CD4-positive, alpha-beta T cell treated with Interleukin-15 for 4 hours (primary cell): ENCODE data around the gene OR8B4.
"Not testable (repeated sequence)": the region's sequence is repeated elsewhere in the genome, so short reads cannot be mapped to it uniquely, and the experiment has no call there.

Experiments used
- DNase-seq: peaks from one replicate; pipeline ENCODE4 v3.0.0-alpha.2; 2020; ENCODE audit warnings: low spot score

The OR8B4 gene, protein sequence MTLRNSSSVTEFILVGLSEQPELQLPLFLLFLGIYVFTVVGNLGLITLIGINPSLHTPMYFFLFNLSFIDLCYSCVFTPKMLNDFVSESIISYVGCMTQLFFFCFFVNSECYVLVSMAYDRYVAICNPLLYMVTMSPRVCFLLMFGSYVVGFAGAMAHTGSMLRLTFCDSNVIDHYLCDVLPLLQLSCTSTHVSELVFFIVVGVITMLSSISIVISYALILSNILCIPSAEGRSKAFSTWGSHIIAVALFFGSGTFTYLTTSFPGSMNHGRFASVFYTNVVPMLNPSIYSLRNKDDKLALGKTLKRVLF

DNA sequence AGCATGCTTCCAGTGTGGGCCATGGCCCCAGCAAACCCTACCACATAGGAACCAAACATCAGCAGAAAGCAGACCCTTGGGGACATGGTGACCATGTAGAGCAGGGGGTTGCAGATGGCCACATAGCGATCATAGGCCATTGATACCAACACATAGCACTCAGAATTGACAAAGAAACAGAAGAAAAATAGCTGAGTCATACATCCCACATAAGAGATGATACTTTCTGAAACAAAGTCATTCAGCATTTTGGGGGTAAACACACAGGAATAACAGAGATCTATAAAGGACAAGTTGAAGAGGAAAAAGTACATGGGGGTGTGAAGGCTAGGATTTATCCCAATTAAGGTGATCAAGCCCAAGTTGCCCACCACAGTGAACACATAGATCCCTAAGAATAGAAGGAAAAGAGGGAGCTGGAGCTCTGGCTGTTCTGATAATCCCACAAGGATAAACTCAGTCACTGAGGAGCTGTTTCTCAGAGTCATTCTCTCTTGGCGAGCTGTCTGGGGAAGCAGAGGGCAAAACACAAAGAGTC is at the start of gene OR8B4:
OR8B4 (minus strand) TSS at position 488 of the 538 bp plus-strand sequence; CDS start at position 488, 0 bp downstream.
- no peak for DNase-seq

DNA sequence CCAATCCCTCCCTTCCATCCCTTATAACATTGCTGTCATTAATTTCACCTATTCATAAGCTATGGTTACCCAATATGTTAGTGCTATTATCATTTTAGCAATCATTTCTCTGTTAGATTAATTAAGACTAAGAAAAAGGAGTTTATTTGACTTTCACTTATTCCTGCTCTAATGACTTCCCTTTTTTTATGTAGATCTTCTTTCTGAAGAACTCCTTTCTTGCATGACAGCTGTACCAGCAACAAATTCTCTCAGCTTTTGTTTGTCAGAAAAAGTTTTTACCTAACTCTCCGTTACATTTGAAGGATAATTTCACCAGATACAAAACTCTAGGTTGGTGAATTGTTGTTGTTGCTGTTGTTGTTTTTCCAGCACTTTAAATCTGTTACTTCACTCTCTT is 49.4 kb upstream of the OR8B4 start:
- DNase-seq: no peak

DNA sequence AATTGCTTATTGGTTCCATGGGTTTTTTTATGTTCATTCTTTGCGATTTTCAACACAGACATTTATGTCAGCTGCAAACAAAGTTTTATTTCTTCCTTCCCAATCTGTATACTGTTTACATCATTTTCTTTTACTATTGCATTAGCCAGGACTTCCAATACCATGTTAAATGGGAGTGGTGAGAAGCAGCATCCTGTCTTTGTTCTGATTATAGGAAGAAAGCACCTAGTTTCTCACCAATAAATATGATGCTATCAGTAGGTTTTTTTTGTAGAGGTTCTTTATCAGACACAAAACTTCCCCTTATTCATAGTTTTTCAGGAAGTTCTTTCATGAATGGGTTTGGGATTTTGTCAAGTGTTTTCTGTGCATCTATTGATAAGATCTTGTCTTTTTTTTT is 48.8 kb upstream of the OR8B4 start:
- DNase-seq: no peak

DNA sequence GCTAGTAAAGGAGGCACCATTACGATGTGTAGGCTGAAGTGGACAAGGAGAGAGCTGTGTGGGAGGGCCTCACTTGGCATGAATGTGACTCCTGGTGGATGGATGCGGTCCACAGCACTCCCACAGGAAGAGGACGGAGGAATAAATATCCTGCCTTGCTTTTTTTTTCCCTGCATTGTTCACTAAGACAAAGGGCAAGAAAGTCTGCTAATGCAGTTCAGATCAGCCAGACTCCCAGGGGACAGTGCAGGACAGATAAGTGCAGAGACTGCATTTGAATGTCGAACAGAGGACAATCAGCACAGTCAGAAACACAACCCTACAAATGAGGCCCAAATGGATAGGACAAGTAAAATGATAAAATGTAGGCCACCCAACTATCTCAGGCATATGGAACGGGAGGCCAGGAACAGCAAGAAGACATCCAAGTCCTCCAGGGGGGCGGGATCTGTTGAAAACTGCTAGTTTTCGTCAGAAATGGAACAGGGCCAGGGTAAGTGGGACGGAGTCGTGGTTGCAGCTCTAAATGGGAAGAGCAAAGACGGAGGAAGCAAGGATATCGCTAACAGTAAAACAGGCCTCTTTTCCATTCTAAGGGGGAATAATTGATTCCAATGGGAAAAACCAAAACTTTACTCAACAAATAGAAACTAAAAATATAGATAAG is 46.0 kb upstream of the OR8B4 start:
- DNase-seq: no peak

DNA sequence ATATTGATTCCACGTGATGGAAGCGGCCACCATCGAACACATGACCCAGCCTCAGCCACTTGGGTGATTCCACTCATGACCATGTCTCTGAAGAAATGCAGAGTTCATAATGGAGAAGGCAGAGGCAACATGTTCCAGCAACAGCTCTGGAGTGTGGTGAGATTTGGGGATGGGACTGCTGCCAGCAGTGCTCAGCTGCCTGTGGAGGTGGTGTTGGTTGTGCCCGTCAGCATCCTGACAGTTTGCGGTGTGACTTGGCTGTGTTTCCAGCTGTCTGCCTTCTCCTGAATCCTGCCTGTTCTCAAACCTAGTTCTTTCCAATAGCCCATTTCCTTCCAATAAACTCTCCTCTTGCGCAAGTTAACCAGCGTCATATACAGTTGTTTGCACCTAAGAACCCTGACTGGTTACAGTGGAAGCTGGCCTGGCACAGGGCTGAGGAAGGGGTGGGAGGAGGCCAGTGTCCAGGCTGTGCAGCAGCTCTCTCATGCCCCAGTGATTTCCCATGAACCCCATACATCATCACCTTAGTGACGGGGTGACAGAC is 42.8 kb upstream of the OR8B4 start:
- no peak for DNase-seq

DNA sequence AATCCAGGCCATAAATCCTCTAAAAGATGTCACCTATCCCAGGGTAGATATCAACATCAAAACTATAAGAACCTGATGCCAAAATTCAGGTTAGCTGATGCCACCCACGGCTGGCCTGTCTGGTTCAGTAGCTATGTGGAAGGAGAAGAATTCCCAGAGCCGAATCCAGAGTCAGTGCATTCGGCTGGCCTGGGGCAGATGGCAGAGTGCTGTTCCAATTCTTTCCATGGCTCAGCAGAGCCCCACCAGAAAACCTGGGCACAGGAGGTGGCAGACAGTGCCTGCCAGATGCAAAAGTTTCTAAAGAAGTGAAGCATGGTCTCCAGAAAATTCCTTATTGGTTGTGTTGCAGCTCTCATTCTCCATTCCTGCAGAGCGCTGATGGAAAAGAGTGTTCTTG is 40.7 kb upstream of the OR8B4 start:
- DNase-seq: no peak

DNA sequence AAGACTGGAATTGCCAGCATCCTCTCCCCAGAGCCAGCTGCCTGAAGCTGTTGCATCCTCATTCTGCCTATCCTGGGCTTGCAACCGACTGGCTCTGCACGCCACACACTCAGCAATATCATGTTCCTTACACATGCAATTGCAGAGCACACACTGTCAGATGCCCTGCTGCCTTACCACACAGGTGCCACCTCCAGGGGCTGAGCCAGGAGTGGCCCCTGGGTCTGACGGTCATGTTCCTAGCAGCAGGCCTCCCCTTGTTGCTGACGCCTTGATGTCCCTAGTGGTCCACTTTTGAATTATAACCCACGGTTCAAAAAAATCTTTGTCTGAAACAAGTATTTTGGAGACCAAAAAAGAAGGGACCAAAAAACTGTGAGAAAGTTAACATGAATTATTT is 39.3 kb upstream of the OR8B4 start:
- no peak for DNase-seq

DNA sequence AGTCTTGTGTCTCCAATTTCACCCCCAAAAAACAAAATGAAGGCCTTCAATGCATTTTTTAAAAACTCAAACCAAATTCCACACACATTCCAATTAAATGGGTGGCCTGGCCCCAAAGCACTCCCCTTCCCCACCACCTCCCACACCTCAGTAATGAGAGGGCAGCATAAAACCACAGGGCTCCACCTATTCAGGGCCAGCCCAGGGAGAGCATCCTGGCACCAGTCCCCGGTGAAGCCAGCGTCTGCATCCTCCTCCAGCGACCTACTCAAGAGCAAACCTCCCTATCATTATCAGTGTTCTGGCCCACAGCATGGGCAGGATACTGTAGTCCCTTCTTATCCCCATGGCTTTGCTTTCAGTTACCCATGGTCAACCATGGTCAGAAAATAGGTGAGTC is 38.7 kb upstream of the OR8B4 start:
- DNase-seq: no peak

DNA sequence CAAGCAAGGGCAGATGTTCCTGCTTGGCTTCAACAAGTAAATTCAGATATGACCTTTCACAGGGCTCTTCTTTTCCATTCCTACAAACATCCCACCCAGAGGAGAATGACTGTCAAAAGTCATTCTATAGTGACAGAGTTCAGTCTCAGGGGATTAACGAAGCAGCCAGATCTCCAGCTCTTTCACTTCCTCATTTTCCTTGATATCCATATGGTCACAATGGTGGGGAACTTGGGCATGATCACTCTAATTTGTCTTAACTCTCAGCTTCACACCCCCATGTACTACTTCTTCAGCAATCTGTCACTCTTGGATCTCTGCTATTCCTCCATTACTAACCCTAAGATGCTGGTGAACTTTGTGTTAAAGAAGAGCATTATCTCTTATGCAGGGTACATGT is 35.8 kb upstream of the OR8B4 start:
- no peak for DNase-seq

DNA sequence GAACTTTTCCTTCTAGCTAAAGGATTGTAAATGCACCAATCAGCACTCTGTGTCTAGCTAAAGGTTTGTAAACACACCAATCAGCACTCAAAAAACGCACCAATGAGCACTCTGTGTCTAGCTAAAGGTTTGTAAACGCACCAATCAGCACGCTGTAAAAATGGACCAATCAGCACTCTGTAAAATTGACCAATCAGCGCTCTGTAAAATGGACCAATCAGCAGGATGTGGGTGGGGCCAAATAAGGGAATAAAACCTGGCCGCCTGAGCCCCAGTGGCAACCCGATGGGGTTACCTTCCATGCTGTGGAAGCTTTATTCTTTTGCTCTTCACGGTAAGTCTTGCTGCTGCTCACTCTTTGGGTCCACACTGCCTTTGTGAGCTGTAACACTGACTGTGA is 34.7 kb upstream of the OR8B4 start:
- not testable (repeated sequence) for DNase-seq

DNA sequence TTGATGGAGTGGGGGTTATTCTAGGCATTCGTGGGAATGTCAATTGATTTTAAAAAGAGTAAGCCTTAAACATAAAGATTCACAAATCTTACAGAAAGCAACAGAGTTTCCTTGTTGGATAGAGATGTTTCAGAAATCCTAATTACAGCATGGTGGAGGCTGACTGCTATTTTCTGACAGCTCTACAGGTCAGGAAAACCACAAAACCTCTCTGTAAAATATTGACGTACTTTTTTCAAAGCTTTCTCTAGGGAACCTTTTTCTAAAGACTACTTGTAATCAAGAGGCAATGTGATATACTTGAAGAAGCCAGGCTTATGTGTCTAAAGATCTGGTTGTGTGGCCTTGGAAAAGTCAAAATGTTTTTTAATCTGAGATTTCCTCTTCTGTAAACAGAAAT is 29.9 kb upstream of the OR8B4 start:
- no peak for DNase-seq

DNA sequence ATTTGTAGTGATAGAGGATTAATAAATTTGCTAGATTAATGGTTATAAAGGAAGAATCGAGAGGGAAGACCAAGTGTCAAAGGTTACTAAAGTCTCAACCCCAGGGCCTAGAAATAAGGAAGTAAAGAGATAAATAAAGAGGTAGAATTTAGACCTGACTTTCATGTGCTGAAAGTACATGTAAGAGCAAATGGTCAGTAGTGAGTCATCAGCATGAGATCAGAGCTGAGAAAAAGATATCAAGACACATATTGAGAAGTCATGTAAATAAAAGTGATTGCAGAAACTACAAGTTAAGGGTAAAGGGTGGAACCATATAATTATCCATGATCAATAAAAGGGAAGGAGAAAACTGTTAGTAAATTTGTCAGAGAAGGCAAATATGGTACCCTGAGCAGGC is 22.2 kb upstream of the OR8B4 start:
- DNase-seq: no peak

DNA sequence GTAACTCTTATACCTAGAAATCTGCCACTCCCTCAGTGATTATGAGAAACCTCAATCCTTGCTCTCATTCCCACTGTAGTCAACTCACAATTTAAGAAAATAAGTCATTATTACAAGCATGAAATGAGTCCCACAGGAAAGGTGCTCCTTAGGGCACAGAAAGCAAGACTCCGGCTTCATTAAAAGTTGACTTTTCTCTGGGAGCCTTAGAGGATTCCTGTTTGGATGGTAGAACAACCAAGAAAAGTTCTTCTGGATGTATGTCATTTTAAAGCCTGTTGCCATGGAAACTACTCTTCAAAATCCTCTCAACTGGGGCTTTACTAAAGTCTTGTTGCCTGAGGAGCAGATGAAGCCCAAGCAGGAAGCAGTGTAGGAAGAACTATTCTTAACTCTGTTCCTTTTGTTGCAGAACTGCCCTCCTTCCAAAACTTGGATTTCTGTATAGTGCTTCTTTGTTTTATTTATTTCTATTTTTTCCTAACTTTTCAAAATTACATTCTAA is 21.0 kb upstream of the OR8B4 start, which contains the start of gene OR8B8:
OR8B8 (minus strand) TSS at position 51 of the 505 bp plus-strand sequence. CDS start 4,611 bp downstream, outside the sequence.
- DNase-seq: no peak

DNA sequence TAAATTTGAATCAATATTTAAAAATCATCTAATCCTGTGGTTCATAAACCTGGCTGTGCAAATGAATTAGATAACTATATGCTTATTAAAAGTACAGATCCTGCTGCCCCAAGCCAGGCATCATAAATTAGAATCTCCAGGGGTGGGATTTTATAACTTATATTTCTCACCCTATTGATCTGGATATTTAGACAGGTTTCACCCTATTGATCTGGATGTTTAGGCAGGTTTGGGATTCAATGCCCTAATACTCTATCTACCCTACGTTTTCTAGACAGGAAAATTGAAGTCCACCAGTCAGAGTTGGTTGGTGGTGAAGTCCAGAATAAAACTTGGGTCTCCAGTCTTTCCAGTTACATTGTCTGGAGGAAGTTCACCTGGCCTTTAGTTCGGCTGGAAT is 18.2 kb upstream of the OR8B4 start:
- DNase-seq: no peak

DNA sequence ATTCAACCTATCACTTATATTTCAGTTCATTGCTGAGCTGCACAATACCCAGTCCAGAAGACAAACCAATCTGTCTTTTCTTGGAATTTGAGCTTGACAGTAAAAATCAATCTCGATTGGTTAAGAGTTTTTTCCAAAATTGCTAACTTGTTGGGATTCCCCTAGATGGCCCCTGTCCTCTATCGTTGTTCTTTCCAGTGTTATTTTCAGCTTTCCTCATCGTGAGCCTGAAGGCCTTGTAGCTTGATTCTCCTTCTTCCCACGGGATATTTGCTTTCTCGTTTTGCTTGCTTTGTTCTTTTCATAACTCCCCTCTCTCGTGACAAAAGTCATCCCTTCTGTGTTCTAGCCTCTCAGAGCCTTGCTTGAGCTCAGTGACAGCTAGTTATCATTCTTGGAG is 17.8 kb upstream of the OR8B4 start:
- no peak for DNase-seq

DNA sequence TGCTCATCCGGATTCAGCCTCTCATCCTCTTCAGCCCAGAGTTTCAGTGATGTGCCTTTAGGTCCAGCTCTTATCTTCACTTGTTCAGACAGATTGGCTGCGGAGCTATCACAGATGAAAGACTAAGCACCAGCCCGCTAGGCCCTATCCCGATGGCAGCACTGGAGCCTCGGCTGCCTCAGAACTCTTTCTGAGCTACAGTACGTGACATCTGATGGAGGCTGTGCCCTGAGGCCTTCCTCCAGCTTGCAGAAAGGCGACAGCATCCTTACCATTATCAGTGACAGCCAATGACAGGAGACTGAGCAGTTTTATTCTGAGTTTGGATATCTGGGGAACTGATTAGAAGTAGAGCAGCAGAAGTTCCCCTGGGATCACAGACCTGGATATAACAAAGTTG is 16.8 kb upstream of the OR8B4 start:
- no peak for DNase-seq

DNA sequence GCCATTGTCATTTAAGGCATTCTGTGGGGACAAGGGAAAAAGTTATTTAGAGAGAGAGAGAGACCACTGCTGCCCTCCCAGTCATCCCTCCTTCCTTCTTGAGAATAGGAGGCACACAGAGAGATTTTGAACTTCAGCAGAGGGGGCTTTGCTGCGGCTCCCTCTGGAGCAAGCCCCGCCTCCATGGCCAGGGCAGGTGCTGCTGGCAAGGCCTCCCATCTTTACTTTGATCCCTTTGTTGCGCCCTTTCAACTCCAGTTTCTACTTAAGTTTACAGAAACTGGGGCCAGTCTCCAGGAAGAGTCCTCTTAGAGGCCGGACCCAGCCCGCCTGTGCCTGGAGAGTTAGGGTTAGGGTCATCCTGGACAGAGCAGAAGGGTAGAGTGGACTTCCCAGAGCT is 16.4 kb upstream of the OR8B4 start:
- DNase-seq: no peak

DNA sequence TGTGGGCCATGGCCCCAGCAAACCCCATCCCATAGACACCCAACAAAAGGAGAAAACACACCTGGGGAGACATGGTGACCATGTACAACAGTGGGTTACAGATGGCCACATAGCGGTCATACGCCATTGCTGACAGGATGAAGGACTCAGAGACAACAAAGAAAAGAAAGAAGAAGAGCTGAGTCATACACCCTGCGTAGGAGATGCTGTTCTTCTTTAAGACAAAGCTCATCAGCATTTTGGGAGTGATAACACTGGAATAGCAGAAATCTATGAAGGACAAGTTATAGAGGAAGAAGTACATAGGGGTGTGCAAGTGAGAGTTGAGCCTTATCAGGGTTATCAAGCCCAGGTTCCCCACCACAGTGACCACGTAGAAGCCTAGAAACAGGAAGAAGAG is 15.9 kb upstream of the OR8B4 start:
- DNase-seq: no peak

DNA sequence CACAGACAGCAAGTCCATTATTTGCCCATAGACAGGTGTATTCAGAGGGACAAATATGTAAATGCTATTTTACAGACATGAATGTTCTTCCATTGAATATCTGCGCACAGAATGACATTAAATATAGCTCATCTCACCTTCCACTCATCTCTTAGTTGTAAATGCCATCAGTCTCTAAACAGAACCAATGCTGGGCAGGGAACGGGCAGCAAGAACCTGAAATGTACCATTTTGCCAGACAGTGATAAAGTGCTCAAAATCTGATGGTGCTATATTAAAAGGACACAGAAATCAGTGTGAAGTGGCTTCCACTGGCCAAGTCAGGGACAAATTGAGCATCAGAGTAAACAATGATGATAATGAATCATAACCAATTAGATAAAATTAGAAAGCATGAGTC is 10.0 kb upstream of the OR8B4 start:
- no peak for DNase-seq

DNA sequence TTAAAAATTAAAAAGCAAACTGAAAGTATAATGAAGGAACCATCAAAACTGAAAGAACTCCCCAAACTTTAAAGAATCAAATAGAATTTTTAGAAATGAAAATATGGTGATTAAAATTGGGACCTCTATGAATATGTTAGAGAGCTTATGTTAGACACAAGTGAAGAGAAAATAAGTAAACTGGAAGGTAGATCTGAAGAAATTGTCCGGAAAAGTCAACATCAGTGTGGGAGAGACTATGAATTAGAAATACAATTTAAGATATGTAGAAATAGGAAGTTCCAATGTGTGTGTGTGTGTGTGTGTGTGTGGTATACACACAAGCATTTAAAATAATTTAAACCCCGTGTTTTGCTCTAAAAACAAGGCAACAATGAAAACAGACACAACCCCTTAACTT is 4.9 kb upstream of the OR8B4 start:
- DNase-seq: no peak

DNA sequence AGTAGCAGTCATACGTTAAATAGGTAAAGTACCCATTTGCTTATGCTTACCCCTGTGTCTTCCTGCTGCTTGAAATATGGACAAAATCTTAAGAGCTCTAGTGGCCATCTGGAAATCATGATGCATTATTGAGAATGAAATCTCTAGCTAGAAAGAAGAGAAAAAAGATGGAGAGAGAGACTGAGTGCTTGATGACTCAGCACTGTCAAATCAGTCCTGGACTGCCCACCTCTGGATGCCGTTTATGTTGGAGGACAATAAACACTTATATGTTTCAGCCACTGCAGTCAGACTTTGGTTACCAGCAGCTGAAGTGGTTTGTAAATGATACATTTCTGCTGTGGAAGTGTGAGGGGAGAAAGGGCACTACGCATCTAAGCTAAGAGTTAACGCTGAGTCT is 3.6 kb downstream of the OR8B4 start:
- no peak for DNase-seq

DNA sequence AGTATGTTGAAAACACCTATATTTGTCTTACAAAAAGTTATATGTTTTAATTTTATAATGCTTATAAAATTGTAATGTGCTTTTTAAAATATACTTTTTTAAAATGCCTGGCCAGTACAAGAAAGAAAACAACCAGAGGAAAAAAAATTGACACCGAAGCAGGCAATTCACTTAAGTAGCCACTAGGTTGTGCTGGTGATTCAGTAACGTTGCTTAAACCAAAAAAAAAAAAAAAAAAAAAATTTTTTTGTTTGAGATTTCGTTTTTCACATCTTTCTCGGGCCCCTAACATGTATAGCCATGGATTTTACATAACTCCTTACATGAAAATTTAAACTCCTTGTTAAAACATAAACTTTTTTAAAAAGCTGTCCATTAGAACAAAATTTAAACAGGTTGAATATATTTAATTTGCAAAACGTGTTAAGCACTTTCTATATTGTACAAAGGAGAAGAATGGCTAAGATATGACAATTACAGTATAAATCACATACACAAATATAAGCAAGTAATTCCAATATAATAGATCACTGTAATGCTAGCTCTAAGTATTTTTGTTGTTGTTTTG is 9.2 kb downstream of the OR8B4 start:
- no peak for DNase-seq

DNA sequence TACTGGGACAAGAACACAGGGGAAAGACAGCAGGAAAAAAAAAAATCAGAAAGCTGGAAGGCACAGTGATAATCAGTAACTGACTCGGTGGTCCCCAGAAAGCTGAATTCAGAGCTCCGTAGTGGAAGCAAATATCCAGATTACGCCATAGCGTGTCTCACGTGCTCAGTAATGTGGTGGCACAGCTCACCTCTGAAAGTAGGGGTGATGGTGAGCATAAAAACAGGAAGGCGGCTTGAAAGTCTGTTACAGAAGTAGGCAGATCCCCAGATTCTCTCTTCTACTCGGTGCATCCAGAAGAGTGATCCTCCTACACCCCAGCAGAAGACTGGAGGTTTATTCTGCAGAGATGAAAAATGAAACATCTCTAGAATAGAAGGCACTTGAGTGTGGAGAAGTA is 14.8 kb downstream of the OR8B4 start:
- no peak for DNase-seq
